Measurements from ENCODE around the gene CECR2.

DNA sequence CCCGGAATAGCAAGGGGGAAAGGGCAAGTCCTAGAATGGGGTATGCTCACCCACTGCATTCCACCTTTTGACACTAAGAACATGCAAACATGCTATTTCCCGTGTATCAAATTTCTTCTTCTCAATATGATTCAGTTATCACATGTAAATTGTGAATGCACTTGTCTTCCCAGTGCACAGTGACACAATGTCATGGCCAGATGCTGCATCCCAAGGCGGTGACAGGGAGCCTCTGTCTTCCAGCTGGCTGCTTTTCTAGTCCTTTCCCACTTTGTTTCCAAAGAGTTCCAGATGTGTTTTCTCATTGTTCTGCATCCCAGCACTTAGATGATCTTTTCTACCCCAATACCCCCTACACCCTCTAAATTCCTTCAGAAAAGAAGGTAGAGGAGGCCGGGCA is 206.4 kb downstream of the CECR2 start:
- TF ChIP-seq, protein P1, sequence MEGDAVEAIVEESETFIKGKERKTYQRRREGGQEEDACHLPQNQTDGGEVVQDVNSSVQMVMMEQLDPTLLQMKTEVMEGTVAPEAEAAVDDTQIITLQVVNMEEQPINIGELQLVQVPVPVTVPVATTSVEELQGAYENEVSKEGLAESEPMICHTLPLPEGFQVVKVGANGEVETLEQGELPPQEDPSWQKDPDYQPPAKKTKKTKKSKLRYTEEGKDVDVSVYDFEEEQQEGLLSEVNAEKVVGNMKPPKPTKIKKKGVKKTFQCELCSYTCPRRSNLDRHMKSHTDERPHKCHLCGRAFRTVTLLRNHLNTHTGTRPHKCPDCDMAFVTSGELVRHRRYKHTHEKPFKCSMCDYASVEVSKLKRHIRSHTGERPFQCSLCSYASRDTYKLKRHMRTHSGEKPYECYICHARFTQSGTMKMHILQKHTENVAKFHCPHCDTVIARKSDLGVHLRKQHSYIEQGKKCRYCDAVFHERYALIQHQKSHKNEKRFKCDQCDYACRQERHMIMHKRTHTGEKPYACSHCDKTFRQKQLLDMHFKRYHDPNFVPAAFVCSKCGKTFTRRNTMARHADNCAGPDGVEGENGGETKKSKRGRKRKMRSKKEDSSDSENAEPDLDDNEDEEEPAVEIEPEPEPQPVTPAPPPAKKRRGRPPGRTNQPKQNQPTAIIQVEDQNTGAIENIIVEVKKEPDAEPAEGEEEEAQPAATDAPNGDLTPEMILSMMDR (IDR thresholded peaks at IDR 0.05) = no peak
- TF ChIP-seq POLR2A (IDR thresholded peaks at IDR 0.05) = no peak

All from upper lobe of left lung (tissue), 4 donors.